IMR-90 (cell line): ENCODE data around the gene ZW10. TPM values are rescaled to one million over a fixed set of nuclear protein-coding genes. Genes with fewer than 3 reads are reported as not detected.

Experiments
- ATAC-seq: fragments of 200-7000 bp; cut with Tn5 transposase; 2 replicates; pipeline ENCODE4 v1.9.1; 2020; ENCODE audit warnings: low read depth, mild to moderate bottlenecking, moderate library complexity
- BruUV-seq: library from RNA; stranded (reverse); fragments of 400-500 nt; replicated peaks from 2 replicates; lab custom pipeline; 2021; lab: Mats Ljungman, UMichigan
- CTCF ChIA-PET: fragments of 300-600 bp; formaldehyde crosslinking; extraction: SDS; loops from one replicate; lab custom pipeline; 2021; ENCODE audit warnings: antibody characterized with exemption; lab: Yijun Ruan, JAX
- POLR2A ChIA-PET: fragments of 300-600 bp; sonication (Branson Sonifier 250); formaldehyde crosslinking; loops from one replicate; lab custom pipeline; 2022; ENCODE audit warnings: antibody characterized with exemption; ENCODE audit not compliant: unreplicated experiment; lab: Charles Lee
- DNase-seq: peaks from one replicate; pipeline ENCODE4 v3.0.0; 2013
- H2AFZ ChIP-seq: replicated peaks from 2 replicates; pipeline ENCODE3; 2013; ENCODE audit warnings: low read length, mild to moderate bottlenecking; ENCODE audit not compliant: poor library complexity
- H2AK5ac ChIP-seq: 2 replicates; pipeline ENCODE4 v1.6.1; 2013; ENCODE audit warnings: low read depth, low read length, inconsistent platforms
- H2AK9ac ChIP-seq: replicated peaks from 2 replicates; pipeline ENCODE3; 2013; ENCODE audit warnings: mild to moderate bottlenecking, low read depth, low read length, moderate library complexity; ENCODE audit not compliant: poor library complexity
- H2BK120ac ChIP-seq: 2 replicates; pipeline ENCODE4 v1.6.1; 2013; ENCODE audit warnings: low read depth, low read length, inconsistent platforms
- H2BK15ac ChIP-seq: 3 replicates; pipeline ENCODE4 v1.6.1; 2013; ENCODE audit warnings: low read depth, low read length, inconsistent platforms
- H2BK20ac ChIP-seq: 2 replicates; pipeline ENCODE4 v1.6.1; 2013; ENCODE audit warnings: low read depth, mild to moderate bottlenecking, inconsistent platforms, low read length, moderate library complexity
- H2BK5ac ChIP-seq: 2 replicates; pipeline ENCODE4 v1.6.1; 2013; ENCODE audit warnings: mild to moderate bottlenecking, low read depth, low read length, inconsistent platforms; ENCODE audit not compliant: poor library complexity, severe bottlenecking
- H3K14ac ChIP-seq: replicated peaks from 2 replicates; pipeline ENCODE4 v1.6.1; 2013; ENCODE audit warnings: low read depth, low read length, inconsistent platforms
- H3K18ac ChIP-seq: 2 replicates; pipeline ENCODE4 v1.6.1; 2013; ENCODE audit warnings: low read depth, low read length, control low read depth
- H3K23ac ChIP-seq: 2 replicates; pipeline ENCODE4 v1.6.1; 2013; ENCODE audit warnings: low read depth, low read length, inconsistent platforms
- H3K27ac ChIP-seq: 2 replicates; pipeline ENCODE4 v1.5.1; 2013; ENCODE audit warnings: mild to moderate bottlenecking, control low read depth, low read length; ENCODE audit not compliant: insufficient read depth
- H3K27me3 ChIP-seq: 2 replicates; pipeline ENCODE4 v1.6.1; 2013; ENCODE audit warnings: low read length; ENCODE audit not compliant: control insufficient read depth, insufficient read depth
- H3K36me3 ChIP-seq: 2 replicates; pipeline ENCODE4 v1.6.1; 2013; ENCODE audit warnings: low read length, mixed read lengths; ENCODE audit not compliant: control insufficient read depth, insufficient read depth
- H3K4ac ChIP-seq: 2 replicates; pipeline ENCODE4 v1.6.1; 2013; ENCODE audit warnings: low read depth, low read length, inconsistent platforms
- H3K4me1 ChIP-seq: 2 replicates; pipeline ENCODE4 v1.6.1; 2013; ENCODE audit warnings: low read length, mixed read lengths; ENCODE audit not compliant: control insufficient read depth, insufficient read depth
- H3K4me2 ChIP-seq: 2 replicates; pipeline ENCODE4 v1.6.1; 2013; ENCODE audit warnings: low read depth, mild to moderate bottlenecking, control low read depth, low read length, moderate library complexity
- H3K4me3 ChIP-seq: 2 replicates; pipeline ENCODE4 v1.5.1; 2013; ENCODE audit warnings: low read depth, mild to moderate bottlenecking, control low read depth, low read length, moderate library complexity; ENCODE audit not compliant: insufficient read depth
- H3K56ac ChIP-seq: 2 replicates; pipeline ENCODE4 v1.6.1; 2013; ENCODE audit warnings: low read length, inconsistent platforms; ENCODE audit not compliant: insufficient read depth; ENCODE audit errors: extremely low read depth
- H3K79me1 ChIP-seq, 2 experiments: 2 replicates each; pipeline ENCODE4 v1.6.1; 2013; ENCODE audit warnings: low read length in 2 of 2, inconsistent platforms in 1 of 2, low read depth in 1 of 2
- H3K9ac ChIP-seq: 2 replicates; pipeline ENCODE4 v1.6.1; 2013; ENCODE audit warnings: low read depth, low read length, control low read depth
- H3K9me1 ChIP-seq: 2 replicates; pipeline ENCODE4 v1.6.1; 2013; ENCODE audit warnings: low read length, inconsistent platforms; ENCODE audit not compliant: insufficient read depth
- H3K9me3 ChIP-seq: 2 replicates; pipeline ENCODE4 v1.6.1; 2013; ENCODE audit warnings: low read length; ENCODE audit not compliant: control insufficient read depth, insufficient read depth
- H4K20me1 ChIP-seq: 2 replicates; pipeline ENCODE4 v1.6.1; 2013; ENCODE audit warnings: low read length, inconsistent platforms; ENCODE audit not compliant: insufficient read depth
- H4K5ac ChIP-seq: 2 replicates; pipeline ENCODE4 v1.6.1; 2013; ENCODE audit warnings: mild to moderate bottlenecking, low read depth, low read length, control low read depth
- H4K8ac ChIP-seq, 2 experiments: 2 replicates each; pipeline ENCODE4 v1.6.1; 2013; ENCODE audit warnings: low read depth in 2 of 2, low read length in 2 of 2, control low read depth in 1 of 2, inconsistent platforms in 1 of 2
- H4K91ac ChIP-seq: 2 replicates; pipeline ENCODE4 v1.6.1; 2013; ENCODE audit warnings: low read depth, low read length, inconsistent platforms; ENCODE audit not compliant: insufficient read depth
- BHLHE40 ChIP-seq: fragments of 150-350 bp; IDR thresholded peaks from 2 replicates; pipeline ENCODE4 v1.6.1; 2016; ENCODE audit warnings: mild to moderate bottlenecking, low read depth, low read length
- CEBPB ChIP-seq: IDR thresholded peaks from 2 replicates; pipeline ENCODE4 v1.6.1; 2012; ENCODE audit warnings: low read depth, low read length, improper control_type of control experiment
- CHD1 ChIP-seq: IDR thresholded peaks from 2 replicates; pipeline ENCODE4 v1.6.1; 2012; ENCODE audit warnings: low read depth, low read length, improper control_type of control experiment
- FOS ChIP-seq: fragments of 150-350 bp; IDR thresholded peaks from 2 replicates; pipeline ENCODE4 v1.6.1; 2016; ENCODE audit warnings: low read depth, low read length
- MAFK ChIP-seq: IDR thresholded peaks from 2 replicates; pipeline ENCODE4 v1.6.1; 2012; ENCODE audit warnings: low read depth, low read length, improper control_type of control experiment
- MAZ ChIP-seq: IDR thresholded peaks from 2 replicates; pipeline ENCODE4 v1.6.1; 2012; ENCODE audit warnings: low read depth, mild to moderate bottlenecking, low read length, improper control_type of control experiment, moderate library complexity, borderline replicate concordance
- MXI1 ChIP-seq: IDR thresholded peaks from 2 replicates; pipeline ENCODE4 v1.6.1; 2012; ENCODE audit warnings: low read depth, mild to moderate bottlenecking, low read length, moderate library complexity, borderline replicate concordance
- NFE2L2 ChIP-seq: fragments of 150-350 bp; IDR thresholded peaks from 2 replicates; pipeline ENCODE4 v1.6.1; 2016; ENCODE audit warnings: low read depth, mild to moderate bottlenecking, low read length
- POLR2A ChIP-seq: IDR thresholded peaks from 2 replicates; pipeline ENCODE4 v1.6.1; 2012; ENCODE audit warnings: mild to moderate bottlenecking, low read depth, low read length
- RAD21 ChIP-seq: IDR thresholded peaks from 2 replicates; pipeline ENCODE4 v1.6.1; 2012; ENCODE audit warnings: low read length, improper control_type of control experiment
- RCOR1 ChIP-seq: IDR thresholded peaks from 2 replicates; pipeline ENCODE4 v1.6.1; 2012; ENCODE audit warnings: mild to moderate bottlenecking, low read length, improper control_type of control experiment; ENCODE audit not compliant: insufficient replicate concordance
- RFX5 ChIP-seq: IDR thresholded peaks from 2 replicates; pipeline ENCODE4 v1.8.0; 2012; ENCODE audit warnings: low read depth, mild to moderate bottlenecking, low read length, moderate library complexity
- WGBS, 2 experiments: methylation state at CpG; one replicate each; pipeline versions ENCODE4 v1.1.5 to v1.1.7; 2013; ENCODE audit warnings: missing lambda C conversion rate in 2 of 2; ENCODE audit not compliant: insufficient read length in 1 of 2; ENCODE audit errors: extremely low coverage in 2 of 2; 5-methylcytosine and 5-hydroxymethylcytosine counted together
- dilution Hi-C: fragments of 300-500 bp; cut with HindIII; formaldehyde crosslinking; loops from one replicate; pipeline ENCODE4 v1.14.3; 2018; ENCODE audit warnings: low sequenced_read_pairs; ENCODE audit not compliant: unreplicated experiment
- in situ Hi-C: fragments of 300-500 bp; cut with MboI; formaldehyde crosslinking; loops from 3 replicates; pipeline ENCODE4 v1.14.3; 2019; ENCODE audit warnings: low sequenced_read_pairs, inconsistent platforms, mixed read lengths
- intact Hi-C: fragments of 100-400 bp; cut with micrococcal nuclease; formaldehyde crosslinking; loops from 2 replicates; pipeline ENCODE4 v1.10.0; 2022
- polyA plus RNA-seq, 3 experiments: library from polyadenylated mRNA; depleted of rRNA; stranded (reverse); fragments of >200 nt; gene quantifications; 2 replicates each; pipeline ENCODE4 v1.2.3, GENCODE V29; 2012; ENCODE audit warnings: low replicate concordance in 1 of 3
- total RNA-seq: library from RNA; depleted of rRNA; stranded (reverse); fragments of >200 nt; gene quantifications from 2 replicates; pipeline ENCODE4 v1.2.3, GENCODE V29; 2012

The ZW10 gene
- total and polyA plus RNA-seq, 2 of the 4 experiments (the other 2 are of a cell fraction), result 10.3 to 30.6 TPM

DNA sequence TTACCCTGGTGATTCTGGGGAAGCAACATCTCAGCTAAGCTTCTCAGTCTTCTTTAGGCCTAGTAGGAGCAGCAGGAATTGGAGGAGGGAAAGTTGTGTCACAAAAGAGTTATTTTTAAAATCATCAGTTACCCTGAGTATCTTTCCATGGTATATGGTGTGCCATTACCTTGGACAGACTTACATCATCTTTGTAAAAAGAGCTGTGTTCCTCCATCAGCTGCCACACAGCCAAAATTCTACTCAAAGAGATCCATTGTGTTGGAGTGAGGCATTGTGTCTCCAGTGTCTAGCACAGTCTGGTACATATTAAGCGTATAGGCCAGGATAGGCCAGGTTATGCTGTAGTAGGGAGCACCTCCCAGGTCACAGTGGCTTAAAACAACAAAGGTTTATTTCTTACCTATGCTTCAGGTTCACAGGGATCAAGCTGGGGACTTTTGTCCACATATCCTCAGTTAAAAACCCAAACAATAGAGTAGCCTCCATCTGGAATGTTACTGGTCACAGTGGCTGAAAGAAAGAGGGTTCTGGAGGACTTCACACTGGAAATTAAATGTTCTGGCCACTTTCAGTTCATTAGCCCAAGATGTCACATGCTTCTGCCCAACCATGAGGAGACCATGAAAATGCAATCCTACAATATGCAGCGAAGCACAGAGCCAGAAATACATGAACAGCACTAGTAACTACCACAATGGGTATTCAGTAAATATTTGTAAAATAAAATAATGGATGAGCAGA, 57.4 kb downstream of the ZW10 start:
- H3K18ac ChIP-seq, result no peak overlapping the region
- H2AFZ ChIP-seq, result no peak overlapping the region
- H3K4me1 ChIP-seq, result no peaks in the 10 kb centered on the region
- no peak overlapping the region for H3K56ac ChIP-seq
- H2AK9ac ChIP-seq, result no peak overlapping the region
- no peak overlapping the region for H4K91ac ChIP-seq
- WGBS, 2 experiments, result no CpG with 5 or more reads among the region's 2 CpGs
- in situ Hi-C loops (no loop called here), intact Hi-C loops (no loop called here), dilution Hi-C loops (no loop called here)
- H2AK5ac ChIP-seq, result no peak overlapping the region
- no peak overlapping the region for H3K27ac ChIP-seq
- H3K9ac ChIP-seq, result no peak overlapping the region
- no peak overlapping the region for H4K5ac ChIP-seq
- DNase-seq (no peak), ATAC-seq (no peak)
- no peak overlapping the region for H3K4me2 ChIP-seq
- no peak overlapping the region for H2BK120ac ChIP-seq
- no peak overlapping the region for H3K4me3 ChIP-seq
- H2BK5ac ChIP-seq, result no peak overlapping the region
- no peak for TF ChIP-seq FOS
- TF ChIP-seq CEBPB, result no peak
- TF ChIP-seq RFX5, result no peak
- no peak for TF ChIP-seq MAZ
- no peak for TF ChIP-seq NFE2L2
- TF ChIP-seq MAFK, result no peak
- TF ChIP-seq BHLHE40, result no peak
- no peak for TF ChIP-seq POLR2A
- no peak for TF ChIP-seq MXI1
- TF ChIP-seq CHD1, result no peak
- TF ChIP-seq RCOR1, result no peak
- TF ChIP-seq RAD21, result no peak
- H3K79me1 ChIP-seq, result no peaks in the 10 kb centered on the region
- no peaks in the 10 kb centered on the region for H3K36me3 ChIP-seq
- ChIA-PET POLR2A (no interaction called here), CTCF (interaction anchor here (1.1 kb wide), 1 partner anchor 10 kb away, joined by 5 read pairs; no protein-coding TSS in a partner anchor)
- H3K23ac ChIP-seq, result no peak overlapping the region
- no peak overlapping the region for H4K8ac ChIP-seq
- H2BK15ac ChIP-seq, result no peak overlapping the region
- H3K9me3 ChIP-seq, result no peaks in the 10 kb centered on the region
- no peak overlapping the region for H2BK20ac ChIP-seq
- no TSS peak for BruUV-seq
- no peak overlapping the region for H3K4ac ChIP-seq
- no peaks in the 10 kb centered on the region for H3K27me3 ChIP-seq
- no peaks in the 10 kb centered on the region for H3K9me1 ChIP-seq
- H4K20me1 ChIP-seq, result no peaks in the 10 kb centered on the region
- H3K14ac ChIP-seq, result no peak overlapping the region
